HG02943 (cell line): ENCODE results near the gene STN1.
"Not testable (repeated sequence)": the region's sequence is repeated elsewhere in the genome, so short reads cannot be mapped to it uniquely, and the experiment has no call there.

Source experiments
- ATAC-seq: cut with Tn5 transposase; IDR thresholded peaks from one replicate; pipeline ENCODE4 v1.9.1; 2021; ENCODE audit warnings: mild to moderate bottlenecking, low read depth, moderate library complexity; ENCODE audit not compliant: unreplicated experiment

The STN1 gene

GRCh38 chr10:103847909-103848468, 70.0 kb downstream of the STN1 start:
- no peak for ATAC-seq

GRCh38 chr10:103847346-103847745, 70.6 kb downstream of the STN1 start:
- no peak for ATAC-seq

GRCh38 chr10:103845972-103846371, 72.0 kb downstream of the STN1 start:
- no peak for ATAC-seq

- not testable (repeated sequence) for ATAC-seq
These were observed 72.6 kb downstream of the STN1 start for GRCh38 chr10:103845346-103845745.

GRCh38 chr10:103843854-103844570, 74.0 kb downstream of the STN1 start:
- ATAC-seq, result no peak

- no peak for ATAC-seq
These were observed 74.9 kb downstream of the STN1 start for GRCh38 chr10:103843045-103843444.

- no peak for ATAC-seq
These were observed 75.4 kb downstream of the STN1 start for GRCh38 chr10:103842605-103843004.

GRCh38 chr10:103841519-103841918, 76.5 kb downstream of the STN1 start:
- ATAC-seq, result no peak

- no peak for ATAC-seq
These were observed 77.3 kb downstream of the STN1 start for GRCh38 chr10:103840740-103841070.

- no peak for ATAC-seq
These were observed 77.9 kb downstream of the STN1 start for GRCh38 chr10:103839872-103840739.

- no peak for ATAC-seq
These were observed 78.5 kb downstream of the STN1 start for GRCh38 chr10:103839519-103839871.

- no peak for ATAC-seq
These were observed 79.0 kb downstream of the STN1 start for GRCh38 chr10:103838862-103839518.

- ATAC-seq, result no peak
These were observed 80.0 kb downstream of the STN1 start for GRCh38 chr10:103838070-103838395.

- no peak for ATAC-seq
These were observed 80.5 kb downstream of the STN1 start for GRCh38 chr10:103837370-103838069.

- no peak for ATAC-seq
These were observed 81.1 kb downstream of the STN1 start for GRCh38 chr10:103836861-103837260.

GRCh38 chr10:103836273-103836672, 81.7 kb downstream of the STN1 start:
- ATAC-seq, result no peak

GRCh38 chr10:103835096-103836050, 82.6 kb downstream of the STN1 start:
- ATAC-seq, result no peak

GRCh38 chr10:103834436-103835095, 83.4 kb downstream of the STN1 start:
- no peak for ATAC-seq

- ATAC-seq, result no peak
These were observed 84.1 kb downstream of the STN1 start for GRCh38 chr10:103833731-103834365.
